Ammon's horn (tissue), 1 donor: Measurements from ENCODE around the gene NSL1.
"Not testable (repeated sequence)": the region's sequence is repeated elsewhere in the genome, so short reads cannot be mapped to it uniquely, and the experiment has no call there.

Experiments used
- DNase-seq: peaks from one replicate; pipeline ENCODE4 v3.0.0-alpha.2; 2016; ENCODE audit warnings: low spot score

The NSL1 gene

DNA sequence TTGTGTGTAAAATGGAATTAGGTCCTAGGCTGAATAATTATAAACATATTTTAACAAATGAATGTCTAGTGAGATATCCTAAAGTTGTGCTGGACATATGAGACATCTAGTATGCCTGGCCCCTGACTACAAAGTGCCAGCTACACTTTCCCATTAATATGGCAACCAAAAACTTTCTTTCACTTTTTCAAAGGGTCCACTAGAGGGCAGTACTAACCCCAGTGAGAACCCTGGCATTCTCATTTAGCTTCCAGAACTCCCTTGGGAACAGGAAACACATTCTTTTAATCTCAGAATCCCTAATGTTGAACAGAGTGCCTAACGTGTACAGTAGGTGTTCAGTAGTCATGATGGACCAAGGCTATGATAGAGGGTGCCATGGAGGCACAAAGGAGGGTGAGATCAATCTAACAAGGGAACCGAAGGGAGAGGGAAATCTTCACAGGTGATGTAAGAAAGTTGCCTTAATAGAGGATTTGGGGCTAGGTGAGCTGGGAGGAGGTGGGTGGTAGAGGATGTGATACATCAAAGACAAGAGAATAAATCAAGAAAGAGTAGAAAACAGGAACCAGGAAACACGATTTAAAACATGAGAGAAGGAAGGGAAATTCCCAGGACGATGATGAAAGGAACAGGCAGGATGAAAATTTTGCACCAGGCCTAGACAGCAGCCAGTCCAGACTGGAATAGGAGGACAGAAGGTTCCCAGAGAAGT, 41.6 kb downstream of the NSL1 start:
- DNase-seq = peak; percentile 43

DNA sequence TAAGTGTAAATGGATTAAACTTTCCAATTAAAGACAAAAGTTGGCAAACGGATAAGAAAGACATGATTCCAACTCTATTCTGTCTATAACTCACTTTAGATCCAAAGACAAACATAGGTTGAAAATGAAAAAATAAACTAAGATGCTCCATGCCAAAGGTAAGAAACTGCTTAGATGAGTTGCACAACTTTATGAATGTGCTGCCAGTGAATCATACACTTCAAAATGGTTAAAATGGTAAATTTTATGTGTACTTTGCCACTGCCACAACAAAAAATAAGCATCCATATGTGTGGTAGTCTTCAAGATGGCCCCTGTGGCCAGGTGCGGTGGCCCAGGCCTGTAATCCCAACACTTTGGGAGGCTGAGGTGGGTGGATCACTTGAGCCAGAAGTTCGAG, 45.0 kb downstream of the NSL1 start:
- DNase-seq = no peak

DNA sequence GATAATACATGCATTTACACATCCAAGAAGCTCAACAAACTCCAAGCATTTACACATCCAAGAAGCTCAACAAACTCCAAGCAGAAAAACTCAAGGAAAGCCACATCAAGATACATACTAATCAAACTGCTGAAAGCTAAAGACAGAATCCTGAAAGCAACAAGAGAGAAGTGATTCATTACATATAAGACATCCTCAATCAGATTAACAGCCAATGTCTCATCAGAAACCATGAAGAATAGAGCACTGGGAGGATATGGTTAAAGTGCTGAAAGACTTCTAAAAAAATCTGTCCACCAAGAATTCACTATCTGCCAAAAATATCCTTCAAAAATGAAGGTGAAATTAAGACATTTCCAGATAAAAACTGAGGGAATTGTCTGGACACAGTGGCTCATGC, 46.3 kb downstream of the NSL1 start:
- DNase-seq = no peak

DNA sequence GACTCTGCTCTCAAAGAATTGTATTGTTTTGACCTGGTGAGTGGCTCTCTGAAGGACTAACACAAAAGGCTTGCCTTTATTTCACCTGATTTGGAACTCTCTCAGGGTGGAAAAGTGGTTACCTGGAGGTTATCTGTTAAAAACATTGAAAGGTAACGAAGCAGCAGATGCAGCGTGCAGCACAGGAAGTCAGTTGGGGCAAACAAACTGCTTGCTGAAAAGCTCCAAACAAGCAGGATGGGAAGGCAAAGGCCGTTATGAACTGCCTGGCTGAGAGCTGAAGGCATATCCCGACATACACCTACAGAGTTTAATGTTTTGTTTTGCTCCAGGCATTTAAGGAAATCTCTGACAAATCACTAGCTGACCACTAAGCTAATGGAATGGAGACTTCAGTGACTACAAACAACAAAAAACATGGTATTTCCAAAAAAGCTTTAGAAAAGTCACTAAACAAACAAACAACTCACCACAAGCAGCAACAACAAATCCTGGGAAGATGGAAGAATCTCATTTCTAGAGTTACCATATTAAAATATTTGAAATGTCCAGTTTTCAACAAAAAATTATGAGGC, 47.6 kb downstream of the NSL1 start:
- DNase-seq = no peak

DNA sequence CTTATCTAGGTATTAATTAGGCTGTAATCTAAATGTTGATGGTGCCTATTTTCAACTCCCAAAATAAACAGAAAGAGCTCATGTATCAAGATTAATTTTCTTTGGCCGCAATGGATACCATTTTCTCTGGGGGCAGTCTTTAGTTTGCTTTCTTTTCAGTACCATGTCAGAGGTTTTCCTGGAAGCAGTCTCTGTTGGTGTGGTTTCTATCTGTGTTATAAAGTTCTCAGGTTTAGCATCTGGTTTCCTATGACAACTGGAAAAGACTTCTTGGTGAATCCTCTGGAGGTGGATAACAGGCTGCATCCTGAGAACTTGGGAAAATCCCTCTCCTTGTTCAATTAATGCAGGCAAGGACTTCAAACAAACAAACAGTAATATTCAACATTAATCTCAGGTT, 53.2 kb downstream of the NSL1 start:
- DNase-seq = no peak

DNA sequence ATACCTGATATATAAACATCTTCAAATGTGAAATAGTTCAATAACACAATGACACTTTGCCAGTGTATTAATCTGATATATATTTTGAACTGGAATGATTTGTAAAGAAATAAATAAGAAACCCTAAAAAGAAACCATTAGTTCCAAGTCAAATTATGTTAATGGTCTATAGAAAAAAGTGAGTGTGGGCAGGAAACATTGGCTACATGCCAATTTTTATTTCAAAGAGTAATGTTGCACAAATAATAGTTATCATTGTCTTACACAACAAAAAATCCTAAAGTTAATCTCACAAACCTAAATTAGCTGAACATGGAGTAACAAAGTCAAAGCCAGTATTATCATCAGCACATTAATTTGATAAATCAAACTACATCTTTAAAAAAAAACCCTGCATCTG, 54.0 kb downstream of the NSL1 start:
- DNase-seq = no peak

DNA sequence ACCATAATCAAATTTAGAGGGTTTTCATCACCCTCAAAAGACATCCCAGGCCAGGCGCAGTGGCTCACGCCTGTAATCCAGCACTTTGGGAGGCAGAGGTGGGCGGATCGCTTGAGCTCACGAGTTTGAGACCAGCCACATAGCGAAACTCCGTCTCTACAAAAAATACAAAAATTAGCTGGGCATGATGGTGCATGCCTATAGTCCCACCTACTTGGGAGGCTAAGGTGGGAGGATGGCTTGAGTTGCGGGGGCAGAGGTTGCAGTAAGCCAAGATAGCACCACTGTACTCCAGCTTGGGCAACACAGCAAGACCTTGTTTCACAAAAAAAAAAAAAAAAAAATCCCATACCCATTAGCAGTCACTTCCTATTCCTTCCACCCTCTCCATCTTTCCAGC, 58.5 kb downstream of the NSL1 start:
- DNase-seq = no peak

DNA sequence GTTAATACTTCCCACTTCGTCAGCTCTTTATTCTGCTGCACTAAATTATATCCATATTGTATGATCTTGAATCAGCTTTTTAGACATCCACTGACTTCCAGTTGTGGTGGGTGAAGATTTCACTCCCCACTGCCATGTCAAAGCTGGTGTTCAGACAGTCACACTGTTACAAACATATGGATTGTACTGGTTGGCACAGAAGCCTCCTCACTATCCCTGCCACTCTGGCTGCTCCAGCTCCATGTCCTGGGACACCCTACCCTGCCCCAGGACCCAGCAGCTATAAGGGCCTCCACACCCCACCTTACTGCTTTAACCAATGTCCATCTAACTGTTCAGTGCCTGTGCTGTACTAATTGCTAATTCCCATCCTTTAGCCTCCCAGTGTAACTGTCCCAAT, 59.9 kb downstream of the NSL1 start:
- DNase-seq = no peak

DNA sequence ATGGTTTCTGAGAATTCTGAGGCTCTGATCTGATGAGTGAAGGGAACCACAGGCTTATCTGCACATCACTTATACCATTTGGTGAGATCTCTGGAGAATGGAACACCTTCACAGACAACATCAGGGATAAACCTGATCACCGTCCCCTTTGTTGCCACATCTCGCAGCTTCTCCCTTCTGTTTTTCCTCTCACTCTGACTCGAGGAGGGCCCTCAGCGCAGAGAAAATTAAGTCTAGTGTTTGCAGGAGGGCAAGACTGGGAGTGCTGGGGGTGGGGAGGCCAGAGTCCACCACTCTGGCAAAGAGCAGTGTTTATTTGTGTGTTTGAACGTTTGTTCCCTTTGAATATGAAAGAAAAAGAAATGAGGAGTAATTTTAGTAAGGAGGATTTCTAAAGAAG, 63.0 kb downstream of the NSL1 start:
- no peak for DNase-seq

DNA sequence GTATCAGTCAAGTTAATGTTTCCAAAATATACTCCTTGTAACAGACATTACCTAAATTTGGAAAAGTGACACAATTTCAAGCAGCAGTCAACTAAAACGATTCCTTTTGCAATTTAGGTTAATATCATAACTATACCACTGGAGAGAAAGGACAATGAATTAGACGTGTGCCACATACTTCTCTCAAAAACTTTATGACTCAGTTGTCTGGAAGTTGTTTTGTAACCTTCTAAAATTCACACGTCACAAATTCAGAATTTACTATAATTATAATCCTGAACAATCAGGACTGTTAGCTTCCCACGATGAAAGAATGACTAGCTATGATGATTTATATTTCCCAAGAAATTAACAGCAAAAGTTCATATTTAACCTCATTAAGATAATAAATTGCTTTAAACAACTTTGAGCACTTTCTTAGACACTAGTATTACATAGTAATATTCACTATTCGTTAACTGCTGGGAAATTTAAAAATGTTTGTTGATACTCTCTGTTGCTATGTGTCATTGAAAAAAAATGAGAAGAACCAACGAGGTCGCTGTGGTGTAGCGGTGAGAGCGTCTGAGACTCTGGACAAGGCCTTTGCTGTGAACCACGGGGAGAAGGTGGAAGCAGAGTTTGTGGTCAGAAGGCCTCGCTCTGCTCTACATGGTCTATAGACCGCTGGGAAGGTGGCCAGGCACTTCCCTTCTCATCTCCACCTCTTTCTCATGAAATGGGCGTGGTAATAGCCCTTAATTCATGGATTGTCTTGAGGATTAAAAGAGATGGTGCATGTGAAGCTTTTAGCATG, 64.0 kb downstream of the NSL1 start:
- DNase-seq = no peak

DNA sequence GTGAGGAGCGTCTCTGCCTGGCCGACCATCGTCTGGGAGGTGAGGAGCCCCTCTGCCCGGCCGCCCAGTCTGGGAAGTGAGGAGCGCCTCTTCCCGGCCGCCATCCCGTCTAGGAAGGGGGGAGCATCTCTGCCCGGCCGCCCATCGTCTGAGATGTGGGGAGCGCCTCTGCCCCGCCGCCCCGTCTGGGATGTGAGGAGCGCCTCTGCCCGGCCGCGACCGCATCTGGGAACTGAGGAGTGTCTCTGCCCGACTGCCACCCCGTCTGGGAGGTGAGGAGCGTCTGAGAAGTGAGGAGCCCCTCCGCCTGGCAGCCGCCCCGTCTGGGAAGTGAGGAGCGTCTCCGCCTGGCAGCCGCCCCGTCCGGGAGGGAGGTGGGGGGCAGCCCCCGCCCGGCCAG, 66.9 kb downstream of the NSL1 start:
- DNase-seq = not testable (repeated sequence)

DNA sequence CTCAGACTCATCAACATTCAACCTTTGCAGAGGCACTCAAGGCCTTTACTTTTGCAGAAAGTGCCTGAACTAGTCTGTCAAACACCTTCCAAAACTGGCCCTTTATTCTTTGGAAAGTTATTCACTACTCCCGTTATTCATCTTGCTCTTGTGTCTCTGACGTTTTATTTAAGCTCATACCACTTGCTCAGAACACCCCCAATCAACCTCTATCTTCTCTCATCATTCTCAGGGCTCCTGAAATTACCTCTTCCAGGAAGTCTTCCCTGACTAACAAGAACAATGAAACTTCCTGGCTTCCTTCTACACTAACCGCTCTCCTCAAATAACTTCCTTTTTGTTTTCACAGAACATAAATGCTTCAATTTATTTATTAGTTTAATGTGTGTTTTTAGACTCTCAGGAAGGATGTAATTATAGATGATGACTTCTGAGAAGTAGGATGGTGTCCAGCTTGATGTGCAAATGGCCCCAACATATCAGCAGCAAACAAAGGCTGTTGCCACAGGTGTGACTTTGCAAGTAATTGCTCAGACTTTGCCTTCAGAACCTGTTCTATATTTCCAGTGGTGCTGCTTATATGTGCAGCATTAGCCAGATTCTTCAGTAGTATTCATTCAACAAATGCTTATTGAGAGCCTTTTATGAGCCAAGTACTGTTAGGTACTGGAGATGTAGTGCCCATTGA, 69.2 kb downstream of the NSL1 start:
- no peak for DNase-seq

DNA sequence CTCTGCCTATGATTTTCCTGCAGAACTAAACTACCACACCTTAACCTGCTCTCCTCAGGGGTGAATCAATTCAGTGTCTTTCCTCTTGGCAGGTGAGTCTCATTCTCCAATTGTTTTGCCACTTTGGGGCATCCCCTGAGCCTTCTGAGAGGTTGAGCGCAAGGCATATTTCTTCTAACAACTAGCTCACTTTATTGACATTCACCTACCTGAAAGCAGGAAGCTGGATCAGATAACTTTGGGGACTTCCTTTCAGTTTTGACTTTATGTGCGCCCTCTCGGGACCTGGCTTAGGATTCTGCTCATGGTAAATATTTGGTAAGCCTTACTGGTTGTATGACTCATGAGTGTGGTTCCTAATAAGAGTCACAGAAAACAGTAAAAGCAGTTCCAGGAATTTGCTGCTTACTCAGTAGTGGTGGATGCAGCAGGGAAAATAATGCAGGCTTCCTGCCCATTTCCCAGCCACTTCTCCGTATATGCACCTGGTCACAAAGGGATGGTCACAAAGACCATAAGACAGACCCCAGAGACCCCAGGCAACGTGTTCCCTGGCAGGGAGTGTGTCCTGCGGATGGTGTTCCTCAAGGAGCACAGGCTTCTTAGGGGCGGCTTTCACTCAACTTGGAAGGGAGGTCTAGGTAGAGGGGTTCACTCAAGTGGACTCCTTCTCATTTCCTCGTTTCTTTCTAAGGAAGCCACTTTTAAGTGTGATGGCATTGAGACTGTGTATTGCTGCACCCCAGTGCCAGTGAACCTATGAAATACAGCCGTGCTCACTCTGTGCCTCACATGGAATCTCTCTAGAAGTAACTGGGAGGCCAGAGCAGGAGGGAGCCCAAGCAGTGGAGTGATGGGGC, 70.0 kb downstream of the NSL1 start:
- no peak for DNase-seq

DNA sequence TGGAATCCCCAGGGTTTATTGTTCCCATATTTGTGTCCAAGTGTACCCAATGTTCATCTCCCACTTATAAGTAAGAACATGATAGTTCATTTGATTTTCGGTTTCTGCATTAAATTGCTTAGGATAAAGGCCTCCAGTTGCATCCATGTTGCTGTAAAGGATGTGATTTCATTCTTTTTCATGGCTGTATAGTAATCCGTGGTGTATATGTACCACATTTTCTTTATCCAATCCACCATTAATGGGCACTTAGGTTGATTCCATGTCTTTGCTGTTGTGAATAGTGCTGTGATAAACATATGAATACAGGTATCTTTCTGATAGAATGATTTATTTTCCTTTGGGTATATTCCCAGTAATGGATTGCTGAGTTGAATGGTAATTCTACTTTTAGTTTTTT, 71.9 kb downstream of the NSL1 start:
- DNase-seq = no peak

DNA sequence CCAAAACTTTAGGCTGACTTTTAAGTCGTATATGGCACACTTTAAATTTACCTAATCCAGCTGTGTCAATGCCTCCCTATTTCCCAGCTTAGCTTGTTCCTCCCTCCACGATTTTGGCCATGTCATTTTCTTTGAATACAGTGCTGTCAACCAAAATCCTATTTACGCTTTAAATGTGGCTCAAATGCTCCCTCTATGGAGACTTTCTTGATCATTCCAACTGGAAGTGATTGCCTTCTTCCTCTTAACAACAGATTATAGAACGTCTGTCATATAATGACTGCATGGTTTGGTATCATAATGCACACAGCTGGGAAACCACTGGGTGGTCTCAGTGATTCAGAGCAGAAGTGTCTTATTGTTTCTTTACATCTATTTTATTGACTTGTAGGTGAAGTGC, 73.1 kb downstream of the NSL1 start:
- no peak for DNase-seq

DNA sequence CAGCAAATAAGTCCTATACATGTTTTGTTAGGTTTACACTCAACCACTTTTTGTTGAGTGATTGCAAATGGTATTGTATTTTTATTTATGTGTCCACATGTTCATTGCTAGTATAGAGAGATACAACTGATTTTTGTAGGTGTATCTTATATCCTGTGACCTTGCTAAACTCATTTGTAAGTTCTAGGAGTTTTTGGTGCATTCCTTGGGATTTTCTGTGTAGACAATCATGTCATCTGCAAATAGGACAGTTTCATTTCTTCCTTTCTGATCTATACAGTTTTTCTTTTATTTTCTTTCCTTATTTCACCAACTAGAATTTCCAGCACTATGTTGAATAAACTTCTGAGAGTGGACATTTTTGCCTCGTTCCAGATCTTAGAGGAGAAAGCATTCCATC, 75.4 kb downstream of the NSL1 start:
- no peak for DNase-seq

DNA sequence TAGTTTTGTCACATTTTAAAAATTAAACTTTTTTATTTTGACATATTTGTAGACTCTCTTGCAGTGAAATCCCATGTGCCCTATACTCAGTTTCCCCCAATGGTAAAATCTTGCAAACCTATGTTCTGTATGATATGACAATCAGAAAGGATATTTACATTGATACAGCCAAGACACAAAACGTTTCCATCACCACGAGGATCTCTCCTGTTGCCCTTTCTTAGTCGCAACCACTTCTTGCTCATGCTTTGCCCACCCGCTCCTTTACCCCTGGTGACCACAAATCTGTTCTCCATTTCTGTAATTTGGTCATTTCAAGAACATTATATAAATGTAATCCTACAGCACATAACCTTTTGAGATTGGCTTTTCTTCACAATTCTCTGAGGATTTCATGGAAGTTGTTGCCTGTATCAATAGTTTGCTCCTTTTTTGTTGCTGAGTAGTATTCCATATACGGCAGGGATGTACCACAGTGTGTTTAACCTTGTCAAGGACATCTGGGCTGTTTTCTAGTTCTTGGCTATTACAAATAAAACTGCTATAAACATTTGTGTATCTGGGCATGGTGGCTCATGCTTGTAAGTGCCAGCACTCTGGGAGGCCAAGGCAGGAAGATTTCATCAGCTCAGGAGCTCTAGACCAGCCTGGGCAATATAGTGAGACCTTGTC, 78.0 kb downstream of the NSL1 start:
- DNase-seq = no peak

DNA sequence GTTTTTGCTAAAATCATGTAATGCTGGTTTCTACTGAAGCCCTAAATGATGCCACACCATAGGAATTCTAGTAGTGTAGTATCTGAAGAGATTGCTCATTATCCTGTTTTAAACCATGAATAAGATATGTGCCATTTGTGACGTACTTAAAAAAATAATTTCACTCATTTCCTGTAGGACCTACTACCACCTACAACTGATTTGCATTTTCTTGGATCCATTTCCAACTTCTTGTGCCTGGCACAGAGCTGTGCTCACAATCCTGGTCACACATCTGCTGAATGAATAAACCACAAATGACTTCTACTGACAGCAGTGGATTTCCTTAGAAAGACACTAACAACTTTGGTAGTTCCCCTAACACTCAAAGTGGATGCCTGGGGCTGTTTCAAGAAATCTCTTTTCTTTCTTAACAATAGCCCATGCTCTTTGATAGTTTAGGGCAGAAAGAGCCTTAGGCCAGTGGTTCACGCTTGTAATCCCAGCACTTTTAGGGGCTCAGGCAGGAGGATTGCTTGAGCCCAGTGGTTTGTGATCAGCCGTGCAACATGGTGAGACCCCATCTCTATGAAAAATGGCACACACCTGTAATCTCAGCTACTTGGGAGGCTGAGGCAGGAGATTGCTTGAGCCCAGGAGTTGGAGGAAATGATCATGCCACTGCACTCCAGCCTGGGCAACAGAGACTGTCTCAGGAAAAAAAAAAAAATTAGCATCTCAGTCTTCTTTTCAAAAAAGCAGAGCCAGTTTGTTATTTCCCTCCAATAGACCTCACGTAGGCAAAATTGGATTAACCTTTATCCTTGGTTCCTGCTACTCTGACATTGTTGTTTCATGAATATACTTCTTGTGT, 78.9 kb downstream of the NSL1 start:
- DNase-seq = no peak

DNA sequence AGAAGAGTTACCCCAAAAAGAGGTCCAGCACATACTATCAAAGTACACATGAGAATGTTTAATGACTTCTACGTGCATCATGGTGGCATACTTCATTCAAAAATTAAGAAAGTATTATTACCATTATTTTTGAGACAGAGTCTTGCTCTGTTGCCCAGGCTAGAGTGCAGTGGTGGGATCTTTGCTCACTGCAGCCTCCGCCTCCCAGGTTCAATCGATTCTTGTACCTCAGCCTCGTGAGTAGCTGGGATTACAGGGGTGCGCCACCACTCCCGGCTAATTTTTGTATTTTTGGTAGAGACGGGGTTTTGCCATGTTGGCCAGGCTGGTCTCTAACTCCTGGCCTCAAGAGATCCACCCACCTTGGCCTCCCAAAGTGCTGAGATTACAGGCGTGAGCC, 79.6 kb downstream of the NSL1 start:
- DNase-seq = not testable (repeated sequence)

DNA sequence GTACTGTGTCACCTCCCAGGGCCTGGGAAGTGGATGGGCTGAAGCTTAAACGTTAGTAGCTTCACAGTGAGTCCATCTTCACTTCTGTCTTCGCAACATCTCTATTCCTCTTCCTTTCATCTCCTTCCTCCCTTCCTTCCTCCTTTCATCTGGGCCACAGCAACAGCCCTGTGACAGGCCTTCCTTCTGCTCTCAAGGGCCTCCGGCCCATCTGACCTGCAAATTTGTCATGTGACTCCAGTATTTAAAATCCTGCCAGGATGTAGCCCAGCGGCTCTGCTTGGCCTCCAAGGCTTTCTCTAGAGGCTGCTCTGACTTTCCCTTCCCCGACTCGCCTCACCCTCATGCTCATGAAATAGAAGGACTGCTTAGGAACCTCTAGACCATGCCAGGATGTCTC, 81.0 kb downstream of the NSL1 start:
- peak; percentile 25 for DNase-seq
